ENCODE measurements around the gene PRXL2A. TPM values are rescaled to one million over a fixed set of nuclear protein-coding genes. Genes with fewer than 3 reads are reported as not detected.

Gene PRXL2A
- total and polyA plus RNA-seq, 10 of the 15 experiments (the other 5 are each of a cell fraction or from before 2014, with no cell fraction given): 2.8 to 15.6 (median 11.1) TPM

GRCh38 chr10:80444646-80445319 is 36.4 kb downstream of the PRXL2A start (continued):
- TF ChIP-seq, protein P1, sequence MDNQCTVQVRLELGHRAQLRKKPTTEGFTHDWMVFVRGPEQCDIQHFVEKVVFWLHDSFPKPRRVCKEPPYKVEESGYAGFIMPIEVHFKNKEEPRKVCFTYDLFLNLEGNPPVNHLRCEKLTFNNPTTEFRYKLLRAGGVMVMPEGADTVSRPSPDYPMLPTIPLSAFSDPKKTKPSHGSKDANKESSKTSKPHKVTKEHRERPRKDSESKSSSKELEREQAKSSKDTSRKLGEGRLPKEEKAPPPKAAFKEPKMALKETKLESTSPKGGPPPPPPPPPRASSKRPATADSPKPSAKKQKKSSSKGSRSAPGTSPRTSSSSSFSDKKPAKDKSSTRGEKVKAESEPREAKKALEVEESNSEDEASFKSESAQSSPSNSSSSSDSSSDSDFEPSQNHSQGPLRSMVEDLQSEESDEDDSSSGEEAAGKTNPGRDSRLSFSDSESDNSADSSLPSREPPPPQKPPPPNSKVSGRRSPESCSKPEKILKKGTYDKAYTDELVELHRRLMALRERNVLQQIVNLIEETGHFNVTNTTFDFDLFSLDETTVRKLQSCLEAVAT (IDR thresholded peaks at IDR 0.05): 0 out of 2 replicates have a peak, but pooled peaks have one; percentile 16
- TF ChIP-seq MEF2A (IDR thresholded peaks at IDR 0.05; ENCODE audit: insufficient read depth, low read depth, low read length): no peak
- no peak for TF ChIP-seq RCOR1 (conservative IDR thresholded peaks at IDR 0.05; ENCODE audit: low read depth, low read length)
- no peak for TF ChIP-seq ASH2L (IDR thresholded peaks at IDR 0.05; ENCODE audit: borderline replicate concordance, low read depth)
- TF ChIP-seq POU2F2 (IDR thresholded peaks at IDR 0.05; ENCODE audit: borderline replicate concordance, low read depth, low read length): peak; percentile 76; the same call in 2 of the 3 replicates
- TF ChIP-seq RUNX3 (IDR thresholded peaks at IDR 0.05; ENCODE audit: low read length): peak; percentile 91
- no peak for TF ChIP-seq KDM1A (IDR thresholded peaks at IDR 0.05; ENCODE audit: borderline replicate concordance)
- no peak for TF ChIP-seq RFX5 (IDR thresholded peaks at IDR 0.05; ENCODE audit: low read depth, low read length)
- TF ChIP-seq CREM (IDR thresholded peaks at IDR 0.05; ENCODE audit: low read depth): no peak
- TF ChIP-seq, protein P2, sequence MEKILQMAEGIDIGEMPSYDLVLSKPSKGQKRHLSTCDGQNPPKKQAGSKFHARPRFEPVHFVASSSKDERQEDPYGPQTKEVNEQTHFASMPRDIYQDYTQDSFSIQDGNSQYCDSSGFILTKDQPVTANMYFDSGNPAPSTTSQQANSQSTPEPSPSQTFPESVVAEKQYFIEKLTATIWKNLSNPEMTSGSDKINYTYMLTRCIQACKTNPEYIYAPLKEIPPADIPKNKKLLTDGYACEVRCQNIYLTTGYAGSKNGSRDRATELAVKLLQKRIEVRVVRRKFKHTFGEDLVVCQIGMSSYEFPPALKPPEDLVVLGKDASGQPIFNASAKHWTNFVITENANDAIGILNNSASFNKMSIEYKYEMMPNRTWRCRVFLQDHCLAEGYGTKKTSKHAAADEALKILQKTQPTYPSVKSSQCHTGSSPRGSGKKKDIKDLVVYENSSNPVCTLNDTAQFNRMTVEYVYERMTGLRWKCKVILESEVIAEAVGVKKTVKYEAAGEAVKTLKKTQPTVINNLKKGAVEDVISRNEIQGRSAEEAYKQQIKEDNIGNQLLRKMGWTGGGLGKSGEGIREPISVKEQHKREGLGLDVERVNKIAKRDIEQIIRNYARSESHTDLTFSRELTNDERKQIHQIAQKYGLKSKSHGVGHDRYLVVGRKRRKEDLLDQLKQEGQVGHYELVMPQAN (conservative IDR thresholded peaks at IDR 0.05): no peak
- TF ChIP-seq KLF5 (IDR thresholded peaks at IDR 0.05; ENCODE audit: partially characterized antibody): no peak
- no peak for TF ChIP-seq SIX5 (IDR thresholded peaks at IDR 0.05; ENCODE audit: low read depth, low read length, severe bottlenecking)
- no peak for TF ChIP-seq TCF3 (IDR thresholded peaks at IDR 0.05; ENCODE audit: borderline replicate concordance, insufficient read depth, low read depth, low read length)
- TF ChIP-seq STAT3 (IDR thresholded peaks at IDR 0.05; ENCODE audit: low read depth, low read length): no peak
- TF ChIP-seq ZBTB33 (IDR thresholded peaks at IDR 0.05): no peak
- TF ChIP-seq CEBPB (IDR thresholded peaks at IDR 0.05; ENCODE audit: borderline replicate concordance in 1 of 2, low read depth in 2 of 2, low read length in 2 of 2): no peak
- TF ChIP-seq, protein P3, sequence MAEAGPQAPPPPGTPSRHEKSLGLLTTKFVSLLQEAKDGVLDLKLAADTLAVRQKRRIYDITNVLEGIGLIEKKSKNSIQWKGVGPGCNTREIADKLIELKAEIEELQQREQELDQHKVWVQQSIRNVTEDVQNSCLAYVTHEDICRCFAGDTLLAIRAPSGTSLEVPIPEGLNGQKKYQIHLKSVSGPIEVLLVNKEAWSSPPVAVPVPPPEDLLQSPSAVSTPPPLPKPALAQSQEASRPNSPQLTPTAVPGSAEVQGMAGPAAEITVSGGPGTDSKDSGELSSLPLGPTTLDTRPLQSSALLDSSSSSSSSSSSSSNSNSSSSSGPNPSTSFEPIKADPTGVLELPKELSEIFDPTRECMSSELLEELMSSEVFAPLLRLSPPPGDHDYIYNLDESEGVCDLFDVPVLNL (IDR thresholded peaks at IDR 0.05; ENCODE audit: low read depth, low read length): no peak
- no peak; the same call in 1 of the 2 replicates for TF ChIP-seq GABPA (IDR thresholded peaks at IDR 0.05; ENCODE audit: low read depth)
- no peak for TF ChIP-seq CBX3 (IDR thresholded peaks at IDR 0.05; ENCODE audit: borderline replicate concordance, low read depth)
- TF ChIP-seq NR2C1 (IDR thresholded peaks at IDR 0.05): no peak
- no peak for TF ChIP-seq ZNF217 (IDR thresholded peaks at IDR 0.05)
- TF ChIP-seq TBL1XR1 (IDR thresholded peaks at IDR 0.05; ENCODE audit: low read depth, low read length): no peak
- TF ChIP-seq SUZ12 (IDR thresholded peaks at IDR 0.05; ENCODE audit: unreplicated experiment): no peak
- no peak for TF ChIP-seq CHD4 (IDR thresholded peaks at IDR 0.05)
- TF ChIP-seq ZNF24 (IDR thresholded peaks at IDR 0.05): 0 out of 2 replicates have a peak, but pooled peaks have one; percentile 5
- TF ChIP-seq ZBED1 (IDR thresholded peaks at IDR 0.05; ENCODE audit: borderline replicate concordance): no peak

All from GM12878 (cell line).